K562 (cell line): ENCODE data around the gene GBP1. TPM values are rescaled to one million over a fixed set of nuclear protein-coding genes. Genes with fewer than 3 reads are reported as not detected.

Experiments used
- ATAC-seq: fragments of 200-7000 bp; cut with Tn5 transposase; 3 replicates; pipeline ENCODE4 v1.9.1; 2020; ENCODE audit warnings: moderate library complexity
- BruUV-seq: library from RNA; stranded (reverse); fragments of 400-500 nt; replicated peaks from 2 replicates; lab custom pipeline; 2021; lab: Mats Ljungman, UMichigan
- CTCF ChIA-PET: fragments of 300-600 bp; formaldehyde crosslinking; extraction: SDS; loops from one replicate; lab custom pipeline; 2021; ENCODE audit warnings: low intra/inter-chr PET ratio; lab: Yijun Ruan, JAX
- POLR2A ChIA-PET: fragments of 300-600, 350-650 bp; sonication (Branson Sonifier 250); formaldehyde crosslinking; extraction: SDS; loops from one replicate; lab custom pipeline; 2021; ENCODE audit warnings: antibody characterized with exemption, inconsistent platforms; lab: Yijun Ruan, JAX
- DNase-seq, 4 experiments: peaks; one replicate each; pipeline versions ENCODE4 v3.0.0 to v3.0.0-alpha.2; 2011 to 2018; ENCODE audit warnings: low spot score in 3 of 4, mixed read lengths in 3 of 4; ENCODE audit errors: extremely low read depth in 1 of 4
- FAIRE-seq: peaks from 2 replicates; lab custom pipeline; 2011; peaks lifted over from hg19 to GRCh38; lab: Jason Lieb, UNC
- H2AFZ ChIP-seq: 2 replicates; pipeline ENCODE4 v1.6.0; 2011; ENCODE audit warnings: low read depth, low read length, control low read depth, inconsistent platforms
- H3K27ac ChIP-seq: fragments of 200-600 bp; 3 replicates; pipeline ENCODE4 v1.8.0; 2011; ENCODE audit warnings: low read depth, mild to moderate bottlenecking, control low read depth, inconsistent platforms, low read length, moderate library complexity, mixed read lengths; ENCODE audit errors: extremely low read depth
- H3K27me3 ChIP-seq, 2 experiments: fragments of 300-600 bp in 1 of 2; 2 replicates in 1 of 2; 3 replicates in 1 of 2; pipeline versions ENCODE4 v1.6.0 to v1.8.0; 2011; ENCODE audit warnings: inconsistent platforms in 2 of 2, low read length in 2 of 2, mild to moderate bottlenecking in 1 of 2, mixed read lengths in 1 of 2, moderate library complexity in 1 of 2; ENCODE audit not compliant: control insufficient read depth in 2 of 2, insufficient read depth in 2 of 2
- H3K36me3 ChIP-seq: fragments of 300-600 bp; 3 replicates; pipeline ENCODE4 v1.8.0; 2011; ENCODE audit warnings: mild to moderate bottlenecking, low read length, inconsistent platforms; ENCODE audit not compliant: control insufficient read depth, insufficient read depth
- H3K4me1 ChIP-seq, 2 experiments: fragments of 200-600 bp in 1 of 2; replicated peaks in 1 of 2; 2 replicates in 1 of 2; 3 replicates in 1 of 2; pipeline versions ENCODE4 v1.5.1 to v1.8.0; 2011; ENCODE audit warnings: inconsistent platforms in 2 of 2, low read length in 2 of 2, mild to moderate bottlenecking in 1 of 2, mixed read lengths in 1 of 2, moderate library complexity in 1 of 2; ENCODE audit not compliant: control insufficient read depth in 2 of 2, insufficient read depth in 2 of 2
- H3K4me2 ChIP-seq: 2 replicates; pipeline ENCODE4 v1.6.1; 2011; ENCODE audit warnings: low read length, control low read depth, inconsistent platforms, mixed read lengths; ENCODE audit not compliant: insufficient read depth
- H3K4me3 ChIP-seq: fragments of 200-600 bp; sonication (generic), shearing (Covaris generic); 2 replicates; pipeline ENCODE4 v1.5.1; 2016; ENCODE audit warnings: control low read depth, inconsistent platforms
- H3K79me2 ChIP-seq: fragments of 200-600 bp; 3 replicates; pipeline ENCODE4 v1.8.0; 2011; ENCODE audit warnings: low read length, inconsistent platforms; ENCODE audit not compliant: control insufficient read depth, insufficient read depth
- H3K9ac ChIP-seq, 2 experiments: 2 replicates each; pipeline versions ENCODE4 v1.6.0 to v1.6.1; 2011; ENCODE audit warnings: low read depth in 2 of 2, low read length in 2 of 2, control low read depth in 1 of 2, inconsistent platforms in 1 of 2, mild to moderate bottlenecking in 1 of 2, mixed read lengths in 1 of 2; ENCODE audit not compliant: insufficient read depth in 1 of 2
- H3K9me1 ChIP-seq: one replicate; pipeline ENCODE4 v1.6.0; 2011; ENCODE audit warnings: inconsistent platforms, mild to moderate bottlenecking, low read length, moderate library complexity; ENCODE audit not compliant: control insufficient read depth, insufficient read depth
- H3K9me3 ChIP-seq: replicated peaks from 2 replicates; pipeline ENCODE4 v1.5.1; 2011; ENCODE audit warnings: low read depth, low read length, inconsistent platforms; ENCODE audit not compliant: control insufficient read depth, insufficient read depth
- H4K20me1 ChIP-seq: replicated peaks from 2 replicates; pipeline ENCODE4 v1.6.1; 2011; ENCODE audit warnings: low read length, inconsistent platforms, mixed read lengths; ENCODE audit not compliant: control insufficient read depth, insufficient read depth
- BCL6 ChIP-seq: fragments of 250-450 bp; sonication (Bioruptor Pico); IDR thresholded peaks from 2 replicates; pipeline ENCODE4 v1.4.0; 2020
- BMI1 ChIP-seq: fragments of 150-350 bp; IDR thresholded peaks from 2 replicates; pipeline ENCODE4 v1.6.1; 2014; ENCODE audit warnings: low read length
- DDX20 ChIP-seq: fragments of 450-650 bp; IDR thresholded peaks from 2 replicates; pipeline ENCODE4 v1.6.1; 2016; ENCODE audit warnings: missing genetic modification characterization, low read depth, mild to moderate bottlenecking, missing compliant biosample characterization, moderate library complexity
- DPF2 ChIP-seq: fragments of 450-650 bp; IDR thresholded peaks from 2 replicates; pipeline ENCODE4 v1.6.1; 2016
- FOXM1 ChIP-seq, 2 experiments: fragments of 450-650 bp in 1 of 2; sonication (generic) in 1 of 2; formaldehyde crosslinking in 1 of 2; IDR thresholded peaks; 2 replicates each; pipeline versions ENCODE4 v1.6.1 to v1.9.0; 2017 to 2022; ENCODE audit warnings: low read depth in 2 of 2, mild to moderate bottlenecking in 2 of 2, missing genetic modification reagents in 1 of 2, moderate library complexity in 1 of 2
- FOXP1 ChIP-seq: sonication (generic); formaldehyde crosslinking; IDR thresholded peaks from 2 replicates; pipeline ENCODE4 v1.8.0; 2022; ENCODE audit warnings: mild to moderate bottlenecking, missing genetic modification reagents
- GATAD2B ChIP-seq: fragments of 450-650 bp; IDR thresholded peaks from 2 replicates; pipeline ENCODE4 v1.6.1; 2017; ENCODE audit warnings: mild to moderate bottlenecking, borderline replicate concordance
- KAT2B ChIP-seq: IDR thresholded peaks from one replicate; pipeline ENCODE4 v1.6.1; 2012; ENCODE audit warnings: low read depth, mild to moderate bottlenecking, control low read depth, inconsistent platforms, low read length, moderate library complexity
- KDM2B ChIP-seq: fragments of 250-450 bp; sonication (Bioruptor Pico); IDR thresholded peaks from 2 replicates; pipeline ENCODE4 v1.8.0; 2021; ENCODE audit warnings: mild to moderate bottlenecking, moderate library complexity
- NBN ChIP-seq: fragments of 450-650 bp; IDR thresholded peaks from 2 replicates; pipeline ENCODE4 v1.6.1; 2016; ENCODE audit warnings: low read depth, mild to moderate bottlenecking
- NFRKB ChIP-seq: fragments of 450-650 bp; IDR thresholded peaks from 2 replicates; pipeline ENCODE4 v1.6.1; 2016; ENCODE audit warnings: low read depth
- SMARCC2 ChIP-seq: fragments of 450-650 bp; IDR thresholded peaks from 2 replicates; pipeline ENCODE4 v1.6.1; 2017; ENCODE audit warnings: antibody characterized with exemption, moderate library complexity, mild to moderate bottlenecking, low read depth
- ZNF224 ChIP-seq: sonication (generic); formaldehyde crosslinking; IDR thresholded peaks from 2 replicates; pipeline ENCODE4 v1.8.0; 2022; ENCODE audit warnings: mild to moderate bottlenecking, missing genetic modification reagents
- ZNF445 ChIP-seq: fragments of 250-450 bp; sonication (Bioruptor Pico); IDR thresholded peaks from 2 replicates; pipeline ENCODE4 v1.4.0; 2020; ENCODE audit warnings: low read depth, mild to moderate bottlenecking, moderate library complexity
- ZNF695 ChIP-seq: fragments of 450-650 bp; formaldehyde crosslinking; IDR thresholded peaks from 2 replicates; pipeline ENCODE4 v1.4.0; 2020; ENCODE audit warnings: mild to moderate bottlenecking, moderate library complexity
- ZNF79 ChIP-seq: fragments of 250-450 bp; sonication (Bioruptor Pico); IDR thresholded peaks from 2 replicates; pipeline ENCODE4 v1.4.0; 2020; ENCODE audit warnings: low read depth, mild to moderate bottlenecking, moderate library complexity
- WGBS: fragments of 100-300 bp; shearing (Covaris generic); methylation state at CpG from one replicate; pipeline ENCODE4 v1.1.6; 2016; ENCODE audit warnings: low coverage, mixed read lengths; ENCODE audit not compliant: insufficient coverage; ENCODE audit errors: missing lambda C conversion rate; 5-methylcytosine and 5-hydroxymethylcytosine counted together
- in situ Hi-C: fragments of 300-500 bp; cut with MboI; formaldehyde crosslinking; loops from 4 replicates; pipeline ENCODE4 v1.15.0; 2018; ENCODE audit warnings: inconsistent platforms, mixed read lengths
- intact Hi-C: fragments of 100-400 bp; cut with micrococcal nuclease; formaldehyde crosslinking; loops from 2 replicates; pipeline ENCODE4 v1.14.2; 2022
- polyA plus RNA-seq, 8 experiments: library from polyadenylated mRNA; depleted of rRNA in 4 of 8; stranded (reverse) in 5 of 8; unstranded in 3 of 8; fragments of >200 nt; fragmentation: Nextera tagmentation in 2 of 8; fragmentation: Illumina TruSeq in 1 of 8; extraction: Ambion mirVana in 2 of 8; extraction: Trizol in 1 of 8; gene quantifications; 2 replicates each; pipeline versions ENCODE4 v1.2.1 to v1.2.3, GENCODE V29; 2011 to 2014; ENCODE audit warnings: inconsistent platforms in 1 of 8, missing spikeins in 1 of 8
- total RNA-seq, 7 experiments: library from RNA; depleted of rRNA in 6 of 7; stranded (reverse); fragments of >200 nt in 6 of 7; fragmentation: Illumina TruSeq in 2 of 7; extraction: Trizol in 2 of 7; gene quantifications; 2 replicates each; pipeline versions ENCODE4 v1.2.1 to v1.2.3, GENCODE V29; 2011 to 2021; ENCODE audit warnings: low replicate concordance in 1 of 7

GBP1 gene
- total and polyA plus RNA-seq, 9 of the 15 experiments (the other 6 are each of a cell fraction or from before 2014, with no cell fraction given) = not detected

GRCh38 chr1:89041721-89042120 is 23.3 kb downstream of the GBP1 start (continued):
- TF ChIP-seq ZNF695 (CRISPR knock-in tag) (no peak), ZNF445 (CRISPR knock-in tag) (no peak), KAT2B (no peak), BMI1 (no peak), DDX20 (no peak), DPF2 (no peak)

GRCh38 chr1:89041119-89041641 is 23.8 kb downstream of the GBP1 start:
- in situ Hi-C loops (no loop called here), intact Hi-C loops (no loop called here)
- POLR2A ChIA-PET = no interaction called here
- H3K4me1 ChIP-seq = peaks cover 0 to 8% of the 10 kb centered on the region in 2 experiments; a peak in 2 of 5 replicates
- no peak overlapping the region for H3K9ac ChIP-seq
- no TSS peak for BruUV-seq
- FAIRE-seq (no peak), DNase-seq (no peak), ATAC-seq (no peak)
- H3K9me3 ChIP-seq = no peaks in the 10 kb centered on the region
- no peaks in the 10 kb centered on the region for H3K79me2 ChIP-seq
- no peaks in the 10 kb centered on the region for H3K27me3 ChIP-seq
- H3K4me2 ChIP-seq = no peak overlapping the region
- TF ChIP-seq NFRKB (no peak), ZNF224 (CRISPR knock-in tag) (no peak), FOXM1 (IDR thresholded peaks at IDR 0.05; ENCODE audit: low read depth) (no peak), FOXM1 (CRISPR knock-in tag; IDR thresholded peaks at IDR 0.05; ENCODE audit: low read depth) (no peak), SMARCC2 (no peak), NBN (no peak), FOXP1 (no peak), GATAD2B (no peak), BCL6 (CRISPR knock-in tag) (no peak), ZNF79 (CRISPR knock-in tag) (no peak), KDM2B (CRISPR knock-in tag) (no peak)
- H3K4me3 ChIP-seq = no peak overlapping the region
- no peaks in the 10 kb centered on the region for H4K20me1 ChIP-seq
- no peak overlapping the region for H2AFZ ChIP-seq
- H3K27ac ChIP-seq = no peak overlapping the region
- no peaks in the 10 kb centered on the region for H3K9me1 ChIP-seq
- H3K36me3 ChIP-seq = no peaks in the 10 kb centered on the region
- 5% methylated on average over 3 of the region's 3 CpGs for whole genome bisulfite sequencing
- CTCF ChIA-PET = no interaction called here
